K562 (cell line): Measurements from ENCODE around the gene SLC49A3. TPM values are rescaled to one million over a fixed set of nuclear protein-coding genes. Genes with fewer than 3 reads are reported as not detected.

Experiments used
- ATAC-seq: fragments of 200-7000 bp; cut with Tn5 transposase; 3 replicates; pipeline ENCODE4 v1.9.1; 2020; ENCODE audit warnings: moderate library complexity
- BruUV-seq: library from RNA; stranded (reverse); fragments of 400-500 nt; replicated peaks from 2 replicates; lab custom pipeline; 2021; lab: Mats Ljungman, UMichigan
- CTCF ChIA-PET: fragments of 300-600 bp; formaldehyde crosslinking; extraction: SDS; loops from one replicate; lab custom pipeline; 2021; ENCODE audit warnings: low intra/inter-chr PET ratio; lab: Yijun Ruan, JAX
- POLR2A ChIA-PET: fragments of 300-600, 350-650 bp; sonication (Branson Sonifier 250); formaldehyde crosslinking; extraction: SDS; loops from one replicate; lab custom pipeline; 2021; ENCODE audit warnings: antibody characterized with exemption, inconsistent platforms; lab: Yijun Ruan, JAX
- DNase-seq, 4 experiments: peaks; one replicate each; pipeline versions ENCODE4 v3.0.0 to v3.0.0-alpha.2; 2011 to 2018; ENCODE audit warnings: low spot score in 3 of 4, mixed read lengths in 3 of 4; ENCODE audit errors: extremely low read depth in 1 of 4
- FAIRE-seq: peaks from 2 replicates; lab custom pipeline; 2011; peaks lifted over from hg19 to GRCh38; lab: Jason Lieb, UNC
- H2AFZ ChIP-seq: 2 replicates; pipeline ENCODE4 v1.6.0; 2011; ENCODE audit warnings: low read depth, low read length, control low read depth, inconsistent platforms
- H3K27ac ChIP-seq: fragments of 200-600 bp; 3 replicates; pipeline ENCODE4 v1.8.0; 2011; ENCODE audit warnings: low read depth, mild to moderate bottlenecking, control low read depth, inconsistent platforms, low read length, moderate library complexity, mixed read lengths; ENCODE audit errors: extremely low read depth
- H3K27me3 ChIP-seq, 2 experiments: fragments of 300-600 bp in 1 of 2; 2 replicates in 1 of 2; 3 replicates in 1 of 2; pipeline versions ENCODE4 v1.6.0 to v1.8.0; 2011; ENCODE audit warnings: inconsistent platforms in 2 of 2, low read length in 2 of 2, mild to moderate bottlenecking in 1 of 2, mixed read lengths in 1 of 2, moderate library complexity in 1 of 2; ENCODE audit not compliant: control insufficient read depth in 2 of 2, insufficient read depth in 2 of 2
- H3K36me3 ChIP-seq: fragments of 300-600 bp; 3 replicates; pipeline ENCODE4 v1.8.0; 2011; ENCODE audit warnings: mild to moderate bottlenecking, low read length, inconsistent platforms; ENCODE audit not compliant: control insufficient read depth, insufficient read depth
- H3K4me1 ChIP-seq, 2 experiments: fragments of 200-600 bp in 1 of 2; replicated peaks in 1 of 2; 2 replicates in 1 of 2; 3 replicates in 1 of 2; pipeline versions ENCODE4 v1.5.1 to v1.8.0; 2011; ENCODE audit warnings: inconsistent platforms in 2 of 2, low read length in 2 of 2, mild to moderate bottlenecking in 1 of 2, mixed read lengths in 1 of 2, moderate library complexity in 1 of 2; ENCODE audit not compliant: control insufficient read depth in 2 of 2, insufficient read depth in 2 of 2
- H3K4me2 ChIP-seq: 2 replicates; pipeline ENCODE4 v1.6.1; 2011; ENCODE audit warnings: low read length, control low read depth, inconsistent platforms, mixed read lengths; ENCODE audit not compliant: insufficient read depth
- H3K4me3 ChIP-seq: fragments of 200-600 bp; sonication (generic), shearing (Covaris generic); 2 replicates; pipeline ENCODE4 v1.5.1; 2016; ENCODE audit warnings: control low read depth, inconsistent platforms
- H3K79me2 ChIP-seq: fragments of 200-600 bp; 3 replicates; pipeline ENCODE4 v1.8.0; 2011; ENCODE audit warnings: low read length, inconsistent platforms; ENCODE audit not compliant: control insufficient read depth, insufficient read depth
- H3K9ac ChIP-seq, 2 experiments: 2 replicates each; pipeline versions ENCODE4 v1.6.0 to v1.6.1; 2011; ENCODE audit warnings: low read depth in 2 of 2, low read length in 2 of 2, control low read depth in 1 of 2, inconsistent platforms in 1 of 2, mild to moderate bottlenecking in 1 of 2, mixed read lengths in 1 of 2; ENCODE audit not compliant: insufficient read depth in 1 of 2
- H3K9me1 ChIP-seq: one replicate; pipeline ENCODE4 v1.6.0; 2011; ENCODE audit warnings: inconsistent platforms, mild to moderate bottlenecking, low read length, moderate library complexity; ENCODE audit not compliant: control insufficient read depth, insufficient read depth
- H3K9me3 ChIP-seq: replicated peaks from 2 replicates; pipeline ENCODE4 v1.5.1; 2011; ENCODE audit warnings: low read depth, low read length, inconsistent platforms; ENCODE audit not compliant: control insufficient read depth, insufficient read depth
- H4K20me1 ChIP-seq: replicated peaks from 2 replicates; pipeline ENCODE4 v1.6.1; 2011; ENCODE audit warnings: low read length, inconsistent platforms, mixed read lengths; ENCODE audit not compliant: control insufficient read depth, insufficient read depth
- HMGN3 ChIP-seq: IDR thresholded peaks from 2 replicates; pipeline ENCODE4 v1.6.1; 2011; ENCODE audit warnings: borderline replicate concordance, low read depth, mild to moderate bottlenecking, mixed read lengths, low read length; ENCODE audit not compliant: insufficient read length; ENCODE audit errors: extremely low read depth
- POLR2A ChIP-seq: fragments of 450-650 bp; conservative IDR thresholded peaks from 2 replicates; pipeline ENCODE4 v1.6.1; 2016
- SOX6 ChIP-seq: fragments of 450-650 bp; IDR thresholded peaks from 2 replicates; pipeline ENCODE4 v1.6.1; 2014; ENCODE audit warnings: mild to moderate bottlenecking
- WGBS: fragments of 100-300 bp; shearing (Covaris generic); methylation state at CpG from one replicate; pipeline ENCODE4 v1.1.6; 2016; ENCODE audit warnings: low coverage, mixed read lengths; ENCODE audit not compliant: insufficient coverage; ENCODE audit errors: missing lambda C conversion rate; 5-methylcytosine and 5-hydroxymethylcytosine counted together
- in situ Hi-C: fragments of 300-500 bp; cut with MboI; formaldehyde crosslinking; loops from 4 replicates; pipeline ENCODE4 v1.15.0; 2018; ENCODE audit warnings: inconsistent platforms, mixed read lengths
- intact Hi-C: fragments of 100-400 bp; cut with micrococcal nuclease; formaldehyde crosslinking; loops from 2 replicates; pipeline ENCODE4 v1.14.2; 2022
- polyA plus RNA-seq, 8 experiments: library from polyadenylated mRNA; depleted of rRNA in 4 of 8; stranded (reverse) in 5 of 8; unstranded in 3 of 8; fragments of >200 nt; fragmentation: Nextera tagmentation in 2 of 8; fragmentation: Illumina TruSeq in 1 of 8; extraction: Ambion mirVana in 2 of 8; extraction: Trizol in 1 of 8; gene quantifications; 2 replicates each; pipeline versions ENCODE4 v1.2.1 to v1.2.3, GENCODE V29; 2011 to 2014; ENCODE audit warnings: inconsistent platforms in 1 of 8, missing spikeins in 1 of 8
- total RNA-seq, 7 experiments: library from RNA; depleted of rRNA in 6 of 7; stranded (reverse); fragments of >200 nt in 6 of 7; fragmentation: Illumina TruSeq in 2 of 7; extraction: Trizol in 2 of 7; gene quantifications; 2 replicates each; pipeline versions ENCODE4 v1.2.1 to v1.2.3, GENCODE V29; 2011 to 2021; ENCODE audit warnings: low replicate concordance in 1 of 7
- TF ChIP-seq, protein P1 (sequence below): fragments of 450-650 bp; IDR thresholded peaks from 2 replicates; pipeline ENCODE4 v1.6.1; 2018; ENCODE audit not compliant: partially characterized antibody

Gene SLC49A3
- total and polyA plus RNA-seq, 9 of the 15 experiments (the other 6 are each of a cell fraction or from before 2014, with no cell fraction given) = 0.24 to 0.41 TPM; not detected in 7

DNA sequence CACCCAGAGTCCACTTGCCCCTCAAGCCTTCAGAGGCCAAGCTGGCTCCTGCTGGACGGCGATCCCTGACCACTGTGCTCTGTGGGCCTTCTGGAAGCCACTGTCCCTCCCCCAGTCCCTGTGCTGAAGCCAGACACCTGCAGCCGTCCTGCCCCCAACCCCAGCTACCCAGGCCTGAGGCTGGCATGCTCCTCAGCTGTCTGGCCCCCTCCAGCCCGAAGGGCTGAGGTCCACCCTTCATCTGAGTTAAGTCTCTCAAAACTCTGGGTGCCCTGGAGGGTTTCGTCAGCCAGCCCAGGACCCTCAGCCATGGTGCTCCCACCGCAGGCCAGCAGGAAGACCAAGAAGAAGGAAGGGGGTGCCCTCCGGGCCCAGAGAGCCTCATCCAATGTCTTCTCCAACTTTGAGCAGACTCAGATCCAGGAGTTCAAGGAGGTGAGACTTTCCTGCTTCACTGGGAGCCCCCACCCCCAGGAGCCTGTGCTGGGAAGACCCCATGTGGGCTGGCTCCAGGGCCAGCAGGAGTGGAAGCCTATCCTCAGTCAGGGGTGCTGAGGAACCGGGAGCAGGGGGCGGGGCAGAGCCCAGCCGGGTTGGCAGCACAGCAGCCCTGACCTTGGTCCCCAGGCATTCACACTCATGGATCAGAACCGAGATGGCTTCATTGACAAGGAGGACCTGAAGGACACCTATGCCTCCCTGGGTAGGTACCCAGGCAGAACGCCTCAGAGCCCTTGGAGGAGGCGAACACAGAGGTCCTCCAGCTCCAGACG is 10.4 kb downstream of the SLC49A3 start:
- no peaks in the 10 kb centered on the region for H3K9me1 ChIP-seq
- POLR2A ChIA-PET = no interaction called here
- H3K4me2 ChIP-seq = no peak overlapping the region
- H2AFZ ChIP-seq = no peak overlapping the region
- 0 out of 2 replicates have a peak, but pooled peaks cover under 1% of the 10 kb centered on the region for H4K20me1 ChIP-seq
- DNase-seq (no peak), FAIRE-seq (no peak), ATAC-seq (no peak)
- no TSS peak for BruUV-seq
- H3K79me2 ChIP-seq = peaks cover 14% of the 10 kb centered on the region
- peak overlapping the region in 1 of 2 experiments; percentile 37; a peak in 2 of 4 replicates for H3K9ac ChIP-seq
- peaks cover under 1% of the 10 kb centered on the region; the same call in 1 of the 3 replicates for H3K36me3 ChIP-seq
- in situ Hi-C loops (no loop called here), intact Hi-C loops (no loop called here)
- no peaks in the 10 kb centered on the region for H3K9me3 ChIP-seq
- CTCF ChIA-PET = no interaction called here
- no peak overlapping the region for H3K4me3 ChIP-seq
- H3K27me3 ChIP-seq = no peaks in the 10 kb centered on the region
- peaks cover 11 to 92% of the 10 kb centered on the region in 2 experiments; a peak in 4 of 5 replicates for H3K4me1 ChIP-seq
- H3K27ac ChIP-seq = no peak overlapping the region
- 63% methylated on average over 9 of the region's 14 CpGs for WGBS
- TF ChIP-seq HMGN3 (peak; percentile 9), SOX6 (no peak), POLR2A (0 out of 2 replicates have a peak, but pooled peaks have one; percentile 10)
- TF ChIP-seq, protein P1, sequence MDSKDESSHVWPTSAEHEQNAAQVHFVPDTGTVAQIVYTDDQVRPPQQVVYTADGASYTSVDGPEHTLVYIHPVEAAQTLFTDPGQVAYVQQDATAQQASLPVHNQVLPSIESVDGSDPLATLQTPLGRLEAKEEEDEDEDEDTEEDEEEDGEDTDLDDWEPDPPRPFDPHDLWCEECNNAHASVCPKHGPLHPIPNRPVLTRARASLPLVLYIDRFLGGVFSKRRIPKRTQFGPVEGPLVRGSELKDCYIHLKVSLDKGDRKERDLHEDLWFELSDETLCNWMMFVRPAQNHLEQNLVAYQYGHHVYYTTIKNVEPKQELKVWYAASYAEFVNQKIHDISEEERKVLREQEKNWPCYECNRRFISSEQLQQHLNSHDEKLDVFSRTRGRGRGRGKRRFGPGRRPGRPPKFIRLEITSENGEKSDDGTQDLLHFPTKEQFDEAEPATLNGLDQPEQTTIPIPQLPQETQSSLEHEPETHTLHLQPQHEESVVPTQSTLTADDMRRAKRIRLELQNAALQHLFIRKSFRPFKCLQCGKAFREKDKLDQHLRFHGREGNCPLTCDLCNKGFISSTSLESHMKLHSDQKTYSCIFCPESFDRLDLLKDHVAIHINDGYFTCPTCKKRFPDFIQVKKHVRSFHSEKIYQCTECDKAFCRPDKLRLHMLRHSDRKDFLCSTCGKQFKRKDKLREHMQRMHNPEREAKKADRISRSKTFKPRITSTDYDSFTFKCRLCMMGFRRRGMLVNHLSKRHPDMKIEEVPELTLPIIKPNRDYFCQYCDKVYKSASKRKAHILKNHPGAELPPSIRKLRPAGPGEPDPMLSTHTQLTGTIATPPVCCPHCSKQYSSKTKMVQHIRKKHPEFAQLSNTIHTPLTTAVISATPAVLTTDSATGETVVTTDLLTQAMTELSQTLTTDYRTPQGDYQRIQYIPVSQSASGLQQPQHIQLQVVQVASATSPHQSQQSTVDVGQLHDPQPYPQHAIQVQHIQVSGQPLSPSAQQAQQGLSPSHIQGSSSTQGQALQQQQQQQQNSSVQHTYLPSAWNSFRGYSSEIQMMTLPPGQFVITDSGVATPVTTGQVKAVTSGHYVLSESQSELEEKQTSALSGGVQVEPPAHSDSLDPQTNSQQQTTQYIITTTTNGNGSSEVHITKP = no peak
